ENCODE results near the gene PAGE2. TPM values are rescaled to one million over a fixed set of nuclear protein-coding genes. Genes with fewer than 3 reads are reported as not detected.

The PAGE2 gene
- polyA plus RNA-seq, 1 donor (not counting 4 experiments of a cell fraction or from before 2014, with no cell fraction given): not detected

GRCh38 chrX:55130481-55130880, 41.7 kb downstream of the PAGE2 start:
- FAIRE-seq: no peak
- no peak overlapping the region for H3K4me2 ChIP-seq (ENCODE audit: control insufficient read depth, extremely low read depth, insufficient read depth, low read depth, low read length)

GRCh38 chrX:55132416-55132815, 43.6 kb downstream of the PAGE2 start:
- dilution Hi-C loops (cut with MboI; ENCODE audit: extremely low pct_ligation_motif_present, low sequenced_read_pairs): no loop called here

More at GRCh38 chrX:55130481-55130880, 41.7 kb downstream of the PAGE2 start:
- Histone ChIP-seq H3K9me1 (ENCODE audit: control insufficient read depth, extremely low read depth, insufficient read depth, low read length) (no peaks in the 10 kb centered on the region), H3K36me3 (ENCODE audit: control insufficient read depth in 2 of 2, extremely low read depth in 1 of 2, insufficient read depth in 2 of 2, low read length in 2 of 2) (no peaks in the 10 kb centered on the region), H3K4me1 (ENCODE audit: control insufficient read depth, extremely low read depth, insufficient read depth, low read length) (no peaks in the 10 kb centered on the region), H3K27ac (ENCODE audit: control insufficient read depth, insufficient read depth, low read length) (no peak overlapping the region), H3K4me3 (ENCODE audit: control insufficient read depth in 2 of 3, extremely low read depth in 1 of 3, insufficient read depth in 2 of 3, low read depth in 1 of 3, low read length in 3 of 3) (no peak overlapping the region), H3K9ac (ENCODE audit: control insufficient read depth, extremely low read depth, insufficient read depth, low read length) (no peak overlapping the region), H3K27me3 (ENCODE audit: control insufficient read depth, extremely low read depth, insufficient read depth, low read length) (no peaks in the 10 kb centered on the region), H4K20me1 (ENCODE audit: control insufficient read depth, extremely low read depth, insufficient read depth, low read length) (no peaks in the 10 kb centered on the region), H3K9me3 (ENCODE audit: control insufficient read depth, low read depth, low read length) (no peaks in the 10 kb centered on the region), H2AFZ (ENCODE audit: control insufficient read depth, low read length) (no peak overlapping the region), H3K79me2 (ENCODE audit: control insufficient read depth, insufficient read depth, low read length) (no peaks in the 10 kb centered on the region)
- TF ChIP-seq CTCF (optimal IDR thresholded peaks at IDR 0.05 in 1 of 3, IDR thresholded peaks at IDR 0.05 in 1 of 3, conservative IDR thresholded peaks at IDR 0.05 in 1 of 3; ENCODE audit: extremely low read depth in 1 of 3, insufficient read depth in 2 of 3, low read length in 3 of 3) (no peak), EZH2 (IDR thresholded peaks at IDR 0.05; ENCODE audit: low read length) (no peak)
- DNase-seq (ENCODE audit: low read depth, low spot score): no peak
- dilution Hi-C loops (cut with MboI; ENCODE audit: extremely low pct_ligation_motif_present, low sequenced_read_pairs): no loop called here

More at GRCh38 chrX:55132416-55132815, 43.6 kb downstream of the PAGE2 start:
- FAIRE-seq (no peak), DNase-seq (ENCODE audit: low read depth, low spot score) (no peak)
- no peak overlapping the region for H3K4me3 ChIP-seq (ENCODE audit: control insufficient read depth in 2 of 3, extremely low read depth in 1 of 3, insufficient read depth in 2 of 3, low read depth in 1 of 3, low read length in 3 of 3)
- TF ChIP-seq CTCF (optimal IDR thresholded peaks at IDR 0.05 in 1 of 3, IDR thresholded peaks at IDR 0.05 in 1 of 3, conservative IDR thresholded peaks at IDR 0.05 in 1 of 3; ENCODE audit: extremely low read depth in 1 of 3, insufficient read depth in 2 of 3, low read length in 3 of 3) (no peak), EZH2 (IDR thresholded peaks at IDR 0.05; ENCODE audit: low read length) (no peak)
- H3K9ac ChIP-seq (ENCODE audit: control insufficient read depth, extremely low read depth, insufficient read depth, low read length): no peak overlapping the region
- H3K36me3 ChIP-seq (ENCODE audit: control insufficient read depth in 2 of 2, extremely low read depth in 1 of 2, insufficient read depth in 2 of 2, low read length in 2 of 2): no peaks in the 10 kb centered on the region
- no peaks in the 10 kb centered on the region for H3K4me1 ChIP-seq (ENCODE audit: control insufficient read depth, extremely low read depth, insufficient read depth, low read length)
- no peak overlapping the region for H3K27ac ChIP-seq (ENCODE audit: control insufficient read depth, insufficient read depth, low read length)
- H3K27me3 ChIP-seq (ENCODE audit: control insufficient read depth, extremely low read depth, insufficient read depth, low read length): no peaks in the 10 kb centered on the region
- no peaks in the 10 kb centered on the region for H3K9me3 ChIP-seq (ENCODE audit: control insufficient read depth, low read depth, low read length)
- H2AFZ ChIP-seq (ENCODE audit: control insufficient read depth, low read length): no peak overlapping the region
- no peaks in the 10 kb centered on the region for H4K20me1 ChIP-seq (ENCODE audit: control insufficient read depth, extremely low read depth, insufficient read depth, low read length)
- no peaks in the 10 kb centered on the region for H3K9me1 ChIP-seq (ENCODE audit: control insufficient read depth, extremely low read depth, insufficient read depth, low read length)
- H3K79me2 ChIP-seq (ENCODE audit: control insufficient read depth, insufficient read depth, low read length): no peaks in the 10 kb centered on the region
- no peak overlapping the region for H3K4me2 ChIP-seq (ENCODE audit: control insufficient read depth, extremely low read depth, insufficient read depth, low read depth, low read length)
